SIG-M5 (cell line): ENCODE results near the gene GMPS.
"Not testable (repeated sequence)": the region's sequence is repeated elsewhere in the genome, so short reads cannot be mapped to it uniquely, and the experiment has no call there.

Experiments
- DNase-seq: peaks from one replicate; lab custom pipeline; 2025; lab: John Stamatoyannopoulos, UW

GMPS gene

DNA sequence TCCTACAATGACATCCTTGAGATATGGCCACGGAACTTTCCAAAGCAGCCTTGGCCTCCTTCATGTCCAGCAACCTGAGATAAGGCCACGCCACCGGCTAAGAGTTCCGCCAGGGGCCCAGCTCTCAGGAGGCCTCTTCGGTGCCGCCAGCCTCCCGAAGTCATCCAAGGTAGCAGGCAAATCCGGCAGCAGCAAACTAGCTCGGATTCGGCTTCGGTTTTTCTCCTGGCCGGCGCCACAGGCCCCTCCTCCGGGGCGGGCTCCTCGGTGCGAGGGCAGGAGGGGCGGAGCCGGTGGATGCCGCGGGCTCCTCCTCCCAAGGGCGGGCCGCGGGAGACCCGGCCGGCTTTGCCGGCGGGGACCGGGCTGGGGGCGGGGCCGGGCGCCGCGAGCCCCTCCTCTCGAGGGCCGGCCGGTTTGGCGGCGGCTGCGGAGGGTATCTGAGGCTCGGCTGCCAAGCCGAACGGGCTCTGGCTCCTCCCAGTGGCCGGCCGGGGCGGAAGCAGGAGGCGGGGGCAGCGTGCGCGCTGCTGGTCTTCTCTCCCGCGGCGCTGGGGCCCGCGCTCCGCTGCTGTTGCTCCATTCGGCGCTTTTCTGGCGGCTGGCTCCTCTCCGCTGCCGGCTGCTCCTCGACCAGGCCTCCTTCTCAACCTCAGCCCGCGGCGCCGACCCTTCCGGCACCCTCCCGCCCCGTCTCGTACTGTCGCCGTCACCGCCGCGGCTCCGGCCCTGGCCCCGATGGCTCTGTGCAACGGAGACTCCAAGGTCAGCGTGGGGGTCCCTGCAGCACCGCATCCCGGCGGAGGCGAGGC lies at the start of gene GMPS:
Gene GMPS (plus strand): TSS at position 518 of the 812 bp plus-strand sequence. CDS start 221 bp downstream, at position 739.
- DNase-seq, result peak; percentile 66

DNA sequence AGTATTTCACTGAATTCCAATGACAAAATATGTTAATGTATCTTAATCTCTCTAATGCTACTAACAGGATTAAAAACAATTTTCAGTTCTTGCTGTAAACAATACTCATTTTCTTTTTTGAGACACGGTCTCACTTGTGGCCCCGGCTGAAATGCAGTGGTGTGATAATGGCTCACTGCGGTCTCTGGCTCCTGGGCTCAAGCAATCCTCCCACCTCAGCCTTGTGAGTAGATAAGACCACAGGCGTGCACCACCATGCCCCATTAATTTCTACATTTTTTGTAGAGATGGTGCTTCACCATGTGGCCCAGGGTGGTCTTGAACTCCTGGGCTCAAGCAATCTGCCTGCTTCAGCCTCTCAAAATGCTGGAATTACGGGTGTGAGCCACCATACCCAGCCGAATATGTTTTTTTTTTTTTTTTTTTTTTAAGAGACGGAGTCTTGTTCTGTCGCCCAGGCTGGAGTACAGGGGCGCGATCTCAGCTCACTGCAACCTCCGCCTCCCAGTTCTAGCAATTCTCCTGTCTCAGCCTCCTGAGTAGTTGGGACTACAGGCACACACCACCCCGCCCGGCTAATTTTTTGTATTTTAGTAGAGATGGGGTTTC lies 41.9 kb upstream of the GMPS start:
- not testable (repeated sequence) for DNase-seq

DNA sequence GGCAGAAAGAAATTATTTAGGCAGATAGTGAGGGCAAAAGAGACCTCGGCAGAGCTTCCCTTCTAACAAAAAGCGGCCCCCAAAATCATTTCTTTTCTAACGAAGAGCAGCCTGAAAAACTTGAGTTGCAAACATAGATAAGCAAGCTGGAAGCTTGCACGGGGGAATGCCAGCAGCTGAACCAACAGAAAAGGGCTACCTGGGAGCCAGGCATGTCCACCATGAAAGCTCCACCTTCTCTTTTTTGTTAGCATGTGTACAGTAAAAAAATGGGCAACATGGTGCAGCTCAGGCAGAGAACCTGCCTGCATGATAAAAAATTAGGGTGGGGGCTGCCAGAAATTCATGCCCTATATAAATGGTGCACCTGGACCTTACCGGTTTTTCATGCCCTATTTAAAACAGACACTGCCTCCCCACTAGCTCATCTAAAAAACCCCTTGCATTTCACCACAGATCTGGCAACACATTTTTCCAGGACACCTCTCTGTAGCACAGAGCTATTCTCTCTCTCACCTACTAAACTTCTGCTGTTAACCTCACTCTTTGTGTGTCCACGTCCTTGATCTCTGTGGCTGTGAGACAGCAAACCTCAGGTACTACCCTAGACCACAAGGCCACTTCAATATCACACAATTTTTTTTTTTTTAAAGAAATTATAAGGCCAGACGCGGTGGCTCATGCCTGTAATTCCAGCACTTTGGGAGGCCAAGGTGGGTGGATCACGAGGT lies 34.9 kb upstream of the GMPS start:
- no peak for DNase-seq

DNA sequence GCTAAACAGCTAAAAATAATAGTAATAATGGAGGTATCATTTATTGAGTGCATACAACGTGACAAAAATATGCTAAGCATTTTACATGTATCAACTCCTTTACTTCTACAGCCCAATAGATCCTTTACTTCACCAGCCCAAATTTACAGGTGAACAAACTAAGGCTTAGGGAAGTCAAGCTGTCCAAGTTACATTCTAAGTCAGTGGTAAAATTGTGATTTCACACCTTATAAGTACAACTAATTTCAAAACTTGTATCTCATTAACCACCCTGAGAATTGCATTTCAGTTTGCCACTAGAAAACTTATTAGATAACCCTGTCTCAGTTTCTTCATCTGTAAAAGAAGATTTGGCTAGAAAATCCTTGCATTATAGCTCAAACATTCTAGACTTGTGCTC lies 26.9 kb upstream of the GMPS start:
- no peak for DNase-seq

DNA sequence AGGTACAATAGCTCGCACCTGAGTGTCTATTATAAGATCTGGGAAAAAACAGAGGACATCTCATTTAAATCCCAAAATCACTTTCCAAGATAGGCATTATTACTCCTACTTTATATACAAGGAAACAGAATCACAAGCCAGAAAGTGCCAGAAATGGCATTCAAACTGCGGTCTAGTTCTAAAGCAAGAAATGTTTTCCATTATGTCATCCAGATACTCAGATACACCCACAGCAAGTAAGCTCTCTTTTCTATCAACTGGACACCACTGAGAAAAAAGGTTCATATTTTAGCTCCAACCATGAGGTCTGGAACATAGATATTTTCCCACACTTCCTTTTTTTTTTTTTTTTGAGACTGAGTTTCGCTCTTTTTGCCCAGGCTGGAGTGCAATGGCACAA lies 24.3 kb upstream of the GMPS start:
- DNase-seq, result no peak

DNA sequence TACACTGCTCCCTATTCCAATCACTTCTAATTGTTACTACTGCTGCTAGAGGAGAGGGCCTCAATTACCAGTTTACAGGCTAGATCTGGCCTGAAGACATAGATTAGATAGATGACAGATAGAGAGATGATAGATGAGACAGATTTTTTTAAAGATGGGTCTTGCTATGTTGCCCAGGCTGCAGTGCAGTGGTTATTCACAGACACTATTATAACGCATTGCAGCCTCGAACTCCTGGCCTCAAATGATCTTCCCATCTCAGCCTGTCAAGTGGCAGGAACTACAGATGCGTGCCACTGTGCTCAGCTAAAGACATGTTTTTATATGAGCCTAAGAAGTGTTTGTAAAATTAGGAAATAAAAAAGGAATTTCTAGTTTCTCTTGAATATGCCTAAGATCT lies 22.5 kb upstream of the GMPS start:
- no peak for DNase-seq

DNA sequence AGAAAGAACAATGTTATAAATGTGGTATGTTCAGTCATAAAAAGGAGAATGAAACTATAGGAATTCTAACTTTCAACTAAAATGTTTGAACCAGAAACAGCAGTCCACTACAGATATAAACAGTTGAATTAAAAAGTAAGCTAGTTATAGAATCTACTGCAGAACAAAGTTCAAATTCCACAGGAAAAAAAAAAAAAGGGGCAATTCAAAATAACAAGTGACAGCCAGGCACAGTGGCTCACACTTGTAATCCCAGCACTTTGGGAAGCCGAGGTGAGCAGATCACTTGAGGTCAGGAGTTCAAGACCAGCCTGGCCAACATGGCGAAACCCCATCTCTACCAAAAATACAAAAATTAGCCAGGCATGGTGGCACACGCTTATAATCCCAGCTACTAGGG lies 21.0 kb upstream of the GMPS start:
- not testable (repeated sequence) for DNase-seq

DNA sequence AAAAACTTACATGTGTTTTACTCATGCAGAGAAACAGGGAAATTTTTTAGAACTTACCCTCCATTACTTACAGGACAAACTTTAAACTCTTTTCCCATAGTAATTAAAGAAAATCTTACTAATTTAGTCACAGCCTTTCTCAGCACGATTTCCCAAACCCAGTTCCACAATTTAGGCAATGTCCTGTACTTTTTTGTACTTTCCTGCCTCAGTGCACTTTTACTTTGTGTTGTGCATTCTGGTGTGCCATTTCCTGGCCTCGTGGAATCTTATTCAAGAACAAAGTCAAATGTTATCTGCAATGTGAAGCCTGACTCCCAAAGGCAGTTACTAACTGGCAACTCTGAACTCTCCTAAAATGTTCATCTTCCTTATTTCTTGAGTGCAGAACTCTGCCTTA lies 18.1 kb upstream of the GMPS start:
- no peak for DNase-seq

DNA sequence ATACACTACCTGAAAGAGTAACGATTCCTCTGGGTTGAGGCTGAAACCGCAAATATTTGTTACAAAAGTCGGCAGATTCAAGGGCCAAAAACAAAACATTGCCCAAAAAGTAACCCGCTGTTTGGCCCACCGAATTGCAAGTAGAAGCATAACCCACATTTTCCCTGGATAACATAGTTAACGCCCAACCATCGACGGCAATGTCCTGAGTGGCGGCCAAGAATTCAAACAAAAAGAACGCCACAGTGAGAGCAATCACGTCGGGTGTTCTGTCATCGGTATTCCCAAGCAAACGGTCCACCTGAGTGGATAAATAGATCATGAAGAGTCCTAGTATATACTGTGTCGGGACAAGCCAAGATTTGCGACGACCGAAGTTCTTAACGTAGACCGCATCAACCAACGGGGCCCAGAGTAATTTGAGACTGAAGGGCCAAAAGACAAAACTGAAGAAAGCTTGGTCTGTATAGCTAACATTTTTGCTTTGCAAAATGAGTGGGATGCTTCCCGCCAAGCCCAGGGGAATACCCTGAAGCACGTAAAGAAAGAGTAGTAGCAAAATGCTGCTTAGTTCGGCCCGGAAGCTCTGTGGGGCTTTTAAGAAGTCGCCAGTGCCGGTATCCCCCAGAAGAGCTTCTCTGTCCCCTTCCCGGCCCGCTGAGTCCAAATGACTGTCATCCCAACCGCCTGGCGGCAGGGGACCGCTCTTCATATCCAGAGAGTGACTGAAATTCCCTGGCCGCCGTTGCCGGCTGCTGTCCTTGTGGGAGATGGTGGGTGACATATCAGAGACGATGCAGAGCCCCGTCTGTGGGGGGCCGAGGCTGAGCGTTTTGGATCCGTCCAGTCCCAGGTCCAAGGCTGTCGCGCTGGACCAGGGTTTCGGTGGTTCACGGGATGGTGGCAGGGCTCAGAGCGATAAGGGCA lies 17.0 kb upstream of the GMPS start:
- DNase-seq, result no peak

DNA sequence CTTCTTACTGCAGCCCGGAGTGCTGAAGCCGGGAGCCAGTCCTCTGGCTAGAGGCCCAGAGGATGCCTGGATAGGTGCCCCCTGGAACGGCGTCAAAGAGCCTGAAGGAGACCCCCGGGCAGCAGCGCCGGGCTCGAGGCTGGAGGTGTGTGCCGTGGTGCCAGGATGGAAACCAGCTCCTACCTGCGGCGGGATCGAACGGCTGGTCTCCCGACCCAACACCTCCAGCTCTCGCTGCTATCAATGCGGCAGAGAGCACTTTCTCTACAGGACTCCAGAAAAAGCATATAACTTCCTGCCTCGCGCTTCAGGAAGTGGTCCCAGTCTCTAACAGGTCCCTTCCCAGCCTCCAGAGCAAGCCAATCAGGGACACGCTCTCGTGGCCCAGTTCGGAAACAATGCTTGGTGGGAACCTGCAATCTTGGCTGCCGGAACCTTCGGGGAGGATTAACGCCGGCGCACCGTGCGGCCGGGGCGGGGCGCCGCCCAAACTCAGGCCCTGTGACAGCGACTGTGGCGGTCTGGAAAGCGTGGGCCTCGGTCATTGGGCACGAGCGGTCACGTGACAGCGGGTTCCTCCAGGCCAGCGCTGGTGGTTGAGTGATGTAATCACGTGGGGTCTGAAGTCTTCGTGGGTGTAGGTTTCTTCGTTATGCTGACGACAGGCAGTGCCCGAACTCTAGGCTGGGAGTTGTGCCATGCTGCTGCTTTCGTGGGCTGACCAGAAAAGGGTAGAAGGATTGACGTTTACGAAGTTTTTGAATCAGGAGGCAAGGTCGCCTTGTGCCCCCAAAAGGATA lies 16.1 kb upstream of the GMPS start, which contains the start of gene SLC33A1:
Gene SLC33A1 (minus strand): TSS at position 287 of the 800 bp plus-strand sequence. CDS start 430 bp downstream, outside the sequence.
- peak; percentile 99 for DNase-seq

DNA sequence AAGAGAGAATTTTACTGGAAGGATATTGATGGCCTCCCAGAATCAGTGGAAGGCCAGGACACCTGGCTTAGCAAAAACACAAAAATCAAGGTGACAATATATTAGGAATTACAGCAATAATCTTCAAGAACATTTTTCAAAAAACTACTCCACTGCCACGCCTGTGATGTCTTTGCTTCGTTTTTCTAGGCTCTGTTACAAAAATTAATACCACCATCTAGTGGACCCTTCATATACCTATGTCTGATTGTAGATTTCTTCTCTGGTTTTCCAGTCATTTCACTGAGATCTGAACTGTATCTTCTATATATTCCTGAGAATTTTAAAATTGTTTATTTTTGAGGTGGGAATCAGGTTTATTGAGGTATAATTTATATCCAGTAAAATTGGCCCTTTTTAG lies 10.6 kb upstream of the GMPS start:
- no peak for DNase-seq

DNA sequence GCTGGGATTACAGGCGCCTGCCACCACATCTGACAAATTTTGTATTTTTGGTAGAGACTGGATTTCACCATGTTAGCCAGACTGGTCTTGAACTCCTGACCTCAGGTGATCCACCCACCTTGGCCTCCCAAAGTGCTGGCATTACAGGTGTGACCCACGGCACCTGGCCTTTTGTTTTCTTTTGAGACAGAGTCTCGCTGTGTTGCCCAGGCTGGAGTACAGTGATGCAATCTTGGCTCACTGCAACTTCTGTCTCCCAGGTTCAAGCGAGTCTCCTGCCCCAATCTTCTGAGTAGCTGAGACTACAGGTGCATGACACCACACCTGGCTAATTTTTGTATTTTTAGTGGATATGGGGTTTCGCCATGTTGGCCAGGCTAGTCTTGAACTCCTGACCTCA lies 10.0 kb upstream of the GMPS start:
- DNase-seq, result not testable (repeated sequence)

DNA sequence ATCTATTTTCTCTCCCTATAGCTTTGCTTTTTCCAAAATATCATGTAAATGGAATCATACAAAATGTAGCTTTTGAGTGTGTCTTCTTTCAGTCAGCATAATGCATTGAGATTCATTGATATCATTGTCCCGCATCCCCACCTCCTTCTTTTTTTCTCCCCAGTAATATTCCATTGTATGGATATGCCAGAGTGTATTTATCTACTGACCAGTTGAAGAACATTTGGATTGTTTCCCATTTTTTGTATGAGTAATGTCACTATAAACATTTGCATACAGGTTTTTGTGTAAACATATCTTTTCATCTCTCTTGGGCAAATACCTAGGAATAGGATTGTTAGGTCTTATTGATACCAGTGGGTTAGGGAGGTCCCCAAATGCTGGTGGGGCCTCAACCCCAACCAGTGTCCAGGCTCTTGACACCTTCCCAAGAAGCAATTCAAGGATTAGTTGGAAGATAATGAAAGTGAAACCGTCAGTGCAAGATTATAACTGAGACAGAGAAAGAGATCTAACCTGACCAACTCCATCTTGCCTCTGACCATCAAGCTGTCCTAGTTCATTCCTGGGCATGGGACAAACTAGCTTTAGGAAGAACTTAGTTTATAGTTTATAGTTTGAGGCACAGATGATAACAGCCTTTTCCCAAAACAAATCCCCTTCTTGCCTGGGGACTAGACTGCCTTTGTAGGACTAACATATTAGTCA lies 8.8 kb upstream of the GMPS start:
- no peak for DNase-seq

DNA sequence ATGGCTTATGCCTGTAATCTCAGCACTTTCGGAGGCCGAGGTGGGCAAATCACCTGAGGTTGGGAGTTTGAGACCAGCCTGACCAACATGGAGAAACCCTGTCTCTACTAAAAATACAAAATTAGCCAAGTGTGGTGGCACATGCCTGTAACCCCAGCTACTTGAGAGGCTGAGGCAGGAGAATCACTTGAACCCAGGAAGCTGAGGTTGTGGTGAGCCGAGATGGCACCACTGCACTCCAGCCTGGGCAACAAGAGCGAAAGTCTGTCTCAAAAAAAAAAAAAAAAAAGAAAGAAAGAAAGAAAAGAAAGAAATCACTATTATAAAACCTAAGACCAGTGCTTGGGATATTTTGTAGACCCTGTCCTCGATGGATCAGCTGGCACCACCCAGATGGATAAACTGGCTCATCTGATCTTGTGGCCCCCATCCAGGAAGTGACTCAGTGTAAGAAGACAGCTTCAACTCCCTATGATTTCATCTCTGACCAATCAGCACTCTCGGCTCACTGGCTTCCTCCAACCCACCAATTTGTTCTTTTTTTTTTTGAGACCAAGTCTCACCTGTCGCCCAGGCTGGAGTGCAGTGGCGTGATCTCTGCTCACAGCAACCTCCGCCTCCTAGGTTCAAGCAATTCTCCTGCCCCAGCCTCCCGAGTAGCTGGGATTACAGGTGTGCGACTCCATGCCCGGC lies 8.0 kb upstream of the GMPS start:
- DNase-seq, result not testable (repeated sequence)

DNA sequence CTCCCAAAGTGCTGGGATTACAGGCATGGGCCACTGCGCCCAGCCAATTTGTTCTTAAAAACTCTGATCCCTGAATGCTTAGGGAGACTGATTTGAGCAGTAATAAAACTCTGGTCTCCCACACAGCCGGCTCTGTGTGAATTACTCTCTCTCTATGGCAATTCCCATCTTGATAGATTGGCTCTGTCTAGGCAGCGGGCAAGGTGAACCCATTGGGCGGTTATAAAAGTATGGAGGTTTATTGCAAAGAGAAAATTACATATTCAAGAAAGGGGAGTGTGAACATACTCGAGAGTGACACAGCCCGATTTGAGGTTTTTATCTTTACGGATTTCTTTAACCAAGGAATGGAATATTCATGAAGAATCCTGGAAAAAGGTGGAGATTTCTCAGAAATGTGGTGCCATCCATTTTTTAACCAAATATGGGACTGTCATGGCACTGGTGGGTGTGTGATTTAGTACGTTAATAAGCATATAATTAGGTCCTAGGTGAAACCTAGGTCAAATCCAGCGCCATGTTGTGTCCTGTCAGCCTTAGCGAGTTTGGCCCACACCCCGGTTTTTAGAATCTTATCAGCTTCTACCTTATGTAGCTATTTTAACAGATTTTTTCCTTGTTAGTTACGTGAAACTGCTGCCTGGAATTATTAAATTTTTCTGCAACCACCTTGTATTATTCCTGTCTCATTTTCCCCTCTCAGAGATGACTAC lies 7.2 kb upstream of the GMPS start:
- no peak for DNase-seq

DNA sequence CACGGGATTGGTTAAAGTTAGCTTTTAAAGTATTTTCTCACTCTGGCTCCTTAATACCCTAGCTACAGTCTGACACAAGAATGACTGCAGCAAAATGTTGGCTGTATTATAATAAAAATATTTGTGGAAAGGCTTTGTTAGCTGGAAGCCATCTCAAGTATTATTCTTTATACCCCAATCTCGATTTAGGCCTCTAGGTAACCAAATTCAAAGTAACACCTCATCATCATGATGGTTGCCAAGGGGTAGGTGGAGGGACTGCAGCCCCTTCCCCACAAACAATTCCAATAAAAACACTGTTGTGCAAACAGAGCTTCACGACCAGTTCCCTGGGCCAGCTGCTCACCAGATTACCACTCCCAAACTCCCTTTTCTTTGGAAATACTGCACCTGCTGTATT lies 759 bp upstream of the GMPS start:
- no peak for DNase-seq

DNA sequence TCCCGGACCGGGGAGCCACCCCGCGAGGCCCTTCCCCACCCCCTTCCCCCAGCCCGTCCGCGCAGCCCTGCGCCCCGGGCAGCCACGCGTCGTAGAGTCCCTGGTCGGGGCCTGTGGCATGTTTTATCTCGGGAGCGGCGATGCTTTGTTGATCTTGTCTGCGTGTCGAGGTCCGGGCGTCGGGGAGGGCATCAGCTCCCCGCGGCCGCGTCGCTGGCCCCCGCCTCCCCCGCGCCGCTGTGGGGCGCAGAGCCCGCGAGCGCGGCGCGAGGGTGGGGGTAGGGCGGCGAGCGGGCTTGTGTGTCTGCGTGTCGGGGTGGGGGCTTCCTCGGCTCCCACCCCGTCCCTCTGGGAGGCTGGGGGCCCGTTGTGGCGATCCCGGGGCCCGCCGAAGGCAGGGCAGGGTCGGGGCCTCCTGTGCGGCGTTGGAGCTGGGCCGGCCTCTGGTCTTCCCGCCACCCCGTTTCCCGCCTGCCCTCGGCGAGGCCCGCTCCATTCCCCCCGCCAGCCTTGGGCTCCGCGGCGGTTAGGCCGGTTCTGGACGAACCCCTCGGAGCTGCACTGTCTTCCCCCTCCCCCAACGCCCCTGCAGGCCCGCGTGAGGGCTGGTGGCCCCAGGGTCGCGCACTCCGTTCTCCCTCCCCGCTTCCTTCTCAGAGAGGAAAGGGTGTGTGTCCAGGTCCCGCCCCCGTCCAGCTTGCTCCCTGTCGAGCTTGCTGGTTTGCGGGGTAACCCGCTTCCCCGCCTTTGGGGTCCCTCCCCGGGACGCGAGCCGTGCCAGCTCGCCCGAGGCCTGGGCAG lies 695 bp downstream of the GMPS start:
- DNase-seq, result no peak

DNA sequence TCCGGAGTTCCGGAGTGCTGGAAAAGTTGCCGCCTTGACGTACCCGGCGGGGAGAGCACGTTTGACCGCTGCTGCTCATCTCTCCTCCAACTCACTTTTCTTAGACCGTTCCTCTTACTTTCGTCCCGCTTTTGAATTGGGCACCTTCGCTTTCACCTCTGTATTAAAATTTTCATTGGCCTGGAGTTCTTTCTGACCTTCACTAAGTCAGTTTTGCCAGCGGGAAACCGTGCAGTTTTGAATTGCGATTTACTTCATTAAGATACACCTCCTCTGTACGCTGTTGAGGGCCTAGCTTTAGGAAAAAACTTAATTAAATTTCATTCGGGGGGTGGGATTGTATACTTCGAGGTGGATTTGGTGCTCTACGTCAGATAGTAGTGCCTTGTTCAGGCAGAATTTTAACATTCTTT lies 1.3 kb downstream of the GMPS start:
- no peak for DNase-seq
